Body of pancreas (tissue), 4 donors: Measurements from ENCODE around the gene CERK. TPM values are rescaled to one million over a fixed set of nuclear protein-coding genes. Genes with fewer than 3 reads are reported as not detected.

ENCODE experiments used
- ATAC-seq: fragments of 150-250 bp; one replicate; pipeline ENCODE4 v1.9.1; 2016
- DNase-seq, 4 donors: peaks; one replicate each; pipeline ENCODE4 v3.0.0-alpha.2; 2019
- H3K27ac ChIP-seq, 4 donors: fragments of 200-600 bp; sonication (generic); 1 replicate in 3 of 4; 2 replicates in 1 of 4; pipeline versions ENCODE4 v1.5.1 to v1.6.1; 2016 to 2019; ENCODE audit warnings: mild to moderate bottlenecking in 1 of 4, mixed read lengths in 1 of 4, moderate library complexity in 1 of 4
- H3K27me3 ChIP-seq, 2 donors: fragments of 200-600 bp; sonication (generic); one replicate each; pipeline ENCODE4 v1.6.0; 2016; ENCODE audit warnings: mild to moderate bottlenecking in 1 of 2
- H3K36me3 ChIP-seq, 2 donors: fragments of 200-600 bp; sonication (generic); replicated peaks in 1 of 2; 2 replicates each; pipeline ENCODE4 v1.5.1; 2016; ENCODE audit warnings: low read depth in 2 of 2; ENCODE audit not compliant: insufficient read depth in 1 of 2
- H3K4me1 ChIP-seq: fragments of 200-600 bp; sonication (generic); one replicate; pipeline ENCODE4 v1.6.0; 2016
- H3K4me3 ChIP-seq, 2 donors: fragments of 200-600 bp; sonication (generic); 1 replicate in 1 of 2; 2 replicates in 1 of 2; pipeline ENCODE4 v1.5.1; 2016 to 2019
- H3K9me3 ChIP-seq, 3 donors: fragments of 200-600 bp; sonication (generic); 1 replicate in 2 of 3; 2 replicates in 1 of 3; pipeline ENCODE4 v1.5.1; 2016
- CTCF ChIP-seq, 7 experiments: fragments of 450-650 bp in 4 of 7; fragments of 200-600 bp in 3 of 7; sonication (generic) in 3 of 7; IDR thresholded peaks; one replicate each; pipeline ENCODE4 v1.5.1; 2016 to 2019; ENCODE audit warnings: antibody characterized with exemption in 7 of 7
- POLR2A ChIP-seq, 3 donors: fragments of 450-650 bp; IDR thresholded peaks; one replicate each; pipeline ENCODE4 v1.6.1; 2016; ENCODE audit warnings: antibody characterized with exemption in 3 of 3, mild to moderate bottlenecking in 2 of 3
- WGBS, 2 donors: methylation state at CpG; one replicate each; pipeline ENCODE4 v1.1.5; 2017; 5-methylcytosine and 5-hydroxymethylcytosine counted together
- intact Hi-C: fragments of 100-400 bp; cut with DNase I; formaldehyde crosslinking; loops from one replicate; pipeline ENCODE4 v1.15.1; 2023
- total RNA-seq, 2 donors: library from RNA; depleted of rRNA; stranded (reverse); fragments of >200 nt; gene quantifications; one replicate each; pipeline ENCODE4 v1.1.0, GENCODE V29; 2016

Gene CERK
- total RNA-seq, 2 donors from 2014 or later: 33.6 to 46.4 TPM

DNA sequence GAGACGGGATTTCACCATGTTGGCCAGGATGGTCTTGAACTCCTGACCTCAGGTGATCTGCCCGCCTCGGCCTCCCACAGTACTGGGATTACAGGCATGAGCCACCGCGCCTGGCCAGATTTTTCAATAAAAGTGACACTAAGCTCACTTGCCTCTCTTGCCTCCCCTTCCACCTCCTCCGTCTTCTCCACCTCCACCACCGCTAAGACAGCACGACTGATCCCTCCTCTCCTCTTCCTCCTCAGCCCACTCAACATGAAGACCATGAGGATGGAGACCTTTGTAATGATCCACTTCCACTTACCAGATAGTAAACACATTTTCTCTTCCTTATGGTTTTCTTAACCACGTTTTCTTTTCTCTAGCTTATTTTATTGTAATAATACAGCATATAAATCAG is 14.2 kb downstream of the CERK start:
- ATAC-seq: no peak
- TF ChIP-seq CTCF (IDR thresholded peaks at IDR 0.05) (no peak), POLR2A (IDR thresholded peaks at IDR 0.05) (no peak)
- H3K4me1 ChIP-seq: peaks cover 36% of the 10 kb centered on the region
- H3K27me3 ChIP-seq: no peaks in the 10 kb centered on the region
- intact Hi-C loops: no loop called here
- no peaks in the 10 kb centered on the region for H3K9me3 ChIP-seq
- WGBS, 2 donors: 91 to 92% methylated on average over 9 of the region's 9 CpGs
- DNase-seq: no peak
- H3K4me3 ChIP-seq: no peak overlapping the region
- peaks cover 5 to 6% of the 10 kb centered on the region in 2 donors for H3K36me3 ChIP-seq
- H3K27ac ChIP-seq: no peak overlapping the region

DNA sequence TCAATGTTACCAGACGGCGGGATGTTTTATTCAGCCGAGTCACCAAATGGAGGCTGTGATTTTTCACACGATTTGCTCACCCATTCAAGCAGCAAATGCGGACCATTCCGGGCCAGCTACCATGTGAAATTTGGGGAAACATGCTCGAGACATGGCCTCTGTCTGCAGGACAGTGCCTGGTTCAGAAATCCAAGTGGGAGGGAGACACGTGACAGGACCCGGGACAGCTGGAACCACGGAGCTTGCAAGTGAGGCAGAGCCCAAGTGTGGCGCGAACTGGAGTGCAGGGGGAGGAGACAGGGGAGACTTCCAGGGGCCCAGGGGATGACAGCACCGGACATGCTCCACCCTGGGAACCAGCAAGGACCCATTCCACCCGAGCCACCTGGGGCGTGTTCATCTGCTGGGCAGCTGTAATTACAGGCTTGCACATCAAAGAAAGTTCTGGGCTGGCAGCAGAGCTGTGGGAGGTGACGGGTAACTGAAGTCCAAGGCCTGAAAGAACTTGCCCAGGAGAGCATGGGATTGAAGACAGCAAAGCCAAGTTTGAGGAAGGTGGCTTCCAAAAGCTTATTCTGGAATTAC is 16.5 kb downstream of the CERK start:
- ATAC-seq (no peak), DNase-seq (no peak)
- no peak for TF ChIP-seq CTCF (IDR thresholded peaks at IDR 0.05)
- TF ChIP-seq POLR2A (IDR thresholded peaks at IDR 0.05): no peak
- intact Hi-C loops: no loop called here
- peaks cover 16% of the 10 kb centered on the region for H3K4me1 ChIP-seq
- no peaks in the 10 kb centered on the region for H3K27me3 ChIP-seq
- no peak overlapping the region for H3K4me3 ChIP-seq
- peaks cover 6% of the 10 kb centered on the region in 2 donors for H3K36me3 ChIP-seq
- WGBS, 2 donors: 86 to 94% methylated on average over 13 to 15 of the region's 16 CpGs
- no peaks in the 10 kb centered on the region for H3K9me3 ChIP-seq
- no peak overlapping the region for H3K27ac ChIP-seq

- H3K9me3 ChIP-seq: no peaks in the 10 kb centered on the region
- TF ChIP-seq CTCF (IDR thresholded peaks at IDR 0.05) (no peak), POLR2A (IDR thresholded peaks at IDR 0.05) (no peak)
- H3K4me1 ChIP-seq: peaks cover 2% of the 10 kb centered on the region
- WGBS, 2 donors: 91 to 92% methylated on average over 11 of the region's 11 CpGs
- no peak overlapping the region for H3K4me3 ChIP-seq
- no peak for DNase-seq
- no peak overlapping the region for H3K27ac ChIP-seq
- H3K36me3 ChIP-seq: peaks cover 6% of the 10 kb centered on the region in 2 donors
- no peaks in the 10 kb centered on the region for H3K27me3 ChIP-seq
- ATAC-seq: no peak
- intact Hi-C loops: no loop called here
Observed at GRCh38 chr22:46719921-46720320, 18.1 kb downstream of the CERK start.

- peak overlapping the region in 1 of 4 donors; percentile 34 for H3K27ac ChIP-seq
- 22 to 33% methylated on average over 4 of the region's 4 CpGs for WGBS, 2 donors
- H3K27me3 ChIP-seq: no peaks in the 10 kb centered on the region
- intact Hi-C loops: no loop called here
- H3K4me1 ChIP-seq: peaks cover 11% of the 10 kb centered on the region
- ATAC-seq (no peak), DNase-seq (no peak)
- H3K4me3 ChIP-seq: no peak overlapping the region
- H3K36me3 ChIP-seq: peaks cover 0 to 16% of the 10 kb centered on the region in 2 donors
- no peaks in the 10 kb centered on the region for H3K9me3 ChIP-seq
- TF ChIP-seq CTCF (IDR thresholded peaks at IDR 0.05) (no peak), POLR2A (IDR thresholded peaks at IDR 0.05) (no peak)
Observed at GRCh38 chr22:46714550-46714949, 23.5 kb downstream of the CERK start.

DNA sequence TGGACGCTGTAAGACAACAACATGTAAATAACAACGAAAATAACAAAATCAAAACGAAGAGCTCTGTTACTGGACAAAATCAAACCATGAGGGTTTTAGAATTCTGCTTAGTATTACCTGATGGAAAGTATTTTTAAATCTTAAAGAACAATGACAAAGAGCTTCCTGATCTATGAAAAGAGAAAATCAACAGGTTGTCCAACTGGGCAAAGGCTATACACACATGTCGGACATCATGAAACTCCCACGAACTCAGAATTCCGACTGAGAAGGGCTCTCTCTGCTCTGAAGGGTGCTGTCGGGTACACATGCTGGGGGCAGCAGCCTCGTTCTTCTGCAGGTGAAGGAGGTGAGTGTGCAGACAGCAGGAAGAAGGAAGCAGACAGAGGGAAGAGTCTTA is 25.8 kb downstream of the CERK start:
- ATAC-seq: no peak

More for the DNA sequence above, 25.8 kb downstream of the CERK start:
- intact Hi-C loops: no loop called here
- Histone ChIP-seq H3K36me3 (peaks cover 0 to 24% of the 10 kb centered on the region in 2 donors), H3K27ac (no peak overlapping the region), H3K4me1 (peaks cover 25% of the 10 kb centered on the region), H3K27me3 (no peaks in the 10 kb centered on the region), H3K4me3 (no peak overlapping the region), H3K9me3 (no peaks in the 10 kb centered on the region)
- DNase-seq: no peak
- 92 to 95% methylated on average over 8 of the region's 8 CpGs for WGBS, 2 donors
- TF ChIP-seq POLR2A (IDR thresholded peaks at IDR 0.05) (no peak), CTCF (IDR thresholded peaks at IDR 0.05) (no peak)
